Measurements from ENCODE around the gene PPP1R3C.

GRCh38 chr10:91590904-91591796 is 41.7 kb downstream of the PPP1R3C start:
- TF ChIP-seq CTCF (conservative IDR thresholded peaks at IDR 0.05; ENCODE audit: low read length) (no peak), EZH2phosphoT487 (IDR thresholded peaks at IDR 0.05; ENCODE audit: borderline replicate concordance, low read depth, low read length) (no peak)

Measured in OCI-LY7 (cell line).